Chondrocyte (in vitro differentiated cells): Measurements from ENCODE around the gene RBMS1. TPM values are rescaled to one million over a fixed set of nuclear protein-coding genes. Genes with fewer than 3 reads are reported as not detected.
A peak's percentile ranks its signal among the peaks of the same experiment; 100 is the strongest.

Experiments used
- DNase-seq: peaks from one replicate; pipeline ENCODE4 v3.0.0; 2021; ENCODE audit warnings: mixed read lengths, low spot score
- H3K27ac Mint-ChIP-seq: one replicate; pipeline ENCODE4 v1.8.0; 2021; ENCODE audit warnings: mild to moderate bottlenecking, moderate library complexity, mixed read lengths; ENCODE audit not compliant: unreplicated experiment
- H3K27me3 Mint-ChIP-seq: 2 replicates; pipeline ENCODE4 v1.8.0; 2021; ENCODE audit warnings: low read depth, mixed read lengths
- H3K36me3 Mint-ChIP-seq: 2 replicates; pipeline ENCODE4 v1.8.0; 2021; ENCODE audit warnings: low read depth, mixed read lengths
- H3K4me1 Mint-ChIP-seq: 2 replicates; pipeline ENCODE4 v1.8.0; 2021; ENCODE audit warnings: low read depth, mild to moderate bottlenecking, mixed read lengths
- H3K4me3 Mint-ChIP-seq: one replicate; pipeline ENCODE4 v1.8.0; 2021; ENCODE audit warnings: mild to moderate bottlenecking, moderate library complexity, mixed read lengths; ENCODE audit not compliant: unreplicated experiment
- H3K9me3 Mint-ChIP-seq: 2 replicates; pipeline ENCODE4 v1.8.0; 2021; ENCODE audit warnings: low read depth, mixed read lengths
- CTCF ChIP-seq: fragments of 200-600 bp; sonication (generic); IDR thresholded peaks from 2 replicates; pipeline ENCODE4 v1.5.0; 2021; ENCODE audit warnings: antibody characterized with exemption, mild to moderate bottlenecking, moderate library complexity
- total RNA-seq: library from RNA; stranded (reverse); gene quantifications from 3 replicates; pipeline ENCODE4 v1.2.1, GENCODE V29; 2021

The RBMS1 gene
- total RNA-seq, 1 donor from 2014 or later, result 133 TPM

- peak overlapping the region; percentile 77 for H3K27ac Mint-ChIP-seq
- no peak for TF ChIP-seq CTCF
- no peak overlapping the region for H3K4me3 Mint-ChIP-seq
- H3K9me3 Mint-ChIP-seq, result peaks cover 3% of the 10 kb centered on the region
- DNase-seq, result no peak
- peaks cover 64% of the 10 kb centered on the region for H3K4me1 Mint-ChIP-seq
- H3K27me3 Mint-ChIP-seq, result no peaks in the 10 kb centered on the region
- H3K36me3 Mint-ChIP-seq, result peaks cover 3% of the 10 kb centered on the region
Observed at GRCh38 chr2:160245614-160246155, 247.9 kb downstream of the RBMS1 start.

- no peak for DNase-seq
- Mint-ChIP-seq H3K9me3 (peaks cover 3% of the 10 kb centered on the region), H3K36me3 (peaks cover 3% of the 10 kb centered on the region), H3K4me3 (no peak overlapping the region), H3K27me3 (no peaks in the 10 kb centered on the region), H3K4me1 (peaks cover 82% of the 10 kb centered on the region), H3K27ac (peak overlapping the region; percentile 89)
- TF ChIP-seq CTCF, result no peak
Observed at GRCh38 chr2:160242893-160243564, 250.6 kb downstream of the RBMS1 start.

DNA sequence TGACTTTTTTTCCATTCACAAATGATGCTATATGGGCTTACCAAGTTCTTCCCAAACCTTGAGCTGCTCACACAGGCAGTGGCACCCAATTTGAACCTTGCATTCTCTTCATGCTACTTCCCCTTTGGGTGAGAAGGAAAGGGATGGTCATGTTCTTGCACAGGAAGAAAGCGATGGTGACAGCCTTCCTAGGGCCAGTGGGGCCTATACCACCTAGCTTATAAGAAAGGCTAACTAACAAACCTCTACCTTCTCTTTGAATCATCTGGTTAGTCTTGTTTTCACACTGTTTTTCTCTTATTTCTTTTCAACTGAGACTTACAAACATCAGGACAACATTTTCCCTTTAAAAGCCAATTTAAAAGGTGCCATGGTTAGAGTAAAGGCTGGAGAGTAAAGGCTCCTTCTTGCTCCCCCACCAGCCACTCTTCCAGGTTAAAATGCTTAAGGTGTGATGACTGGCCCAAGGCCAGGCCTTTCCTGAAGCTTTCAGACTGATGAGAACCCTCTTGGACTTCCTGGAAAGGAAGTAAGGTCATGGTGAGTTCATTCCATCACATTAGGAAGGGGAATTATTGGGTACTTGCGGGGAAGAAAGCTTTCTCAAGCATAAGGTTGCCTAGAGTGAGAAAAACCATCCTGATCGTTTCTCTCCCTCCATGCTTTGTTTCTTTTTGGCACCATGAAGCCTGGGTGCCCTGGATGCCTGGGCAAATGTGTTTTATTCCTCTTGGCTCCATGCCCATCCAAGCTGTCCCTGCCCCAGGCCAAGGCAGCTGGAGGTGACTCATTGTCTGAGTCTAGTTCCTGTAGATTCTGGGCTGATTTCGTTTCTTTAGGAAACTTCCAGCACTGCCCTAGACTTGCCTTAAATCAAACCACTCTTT, 252.1 kb downstream of the RBMS1 start:
- DNase-seq, result no peak
- peak overlapping the region; percentile 89 for H3K27ac Mint-ChIP-seq
- H3K4me3 Mint-ChIP-seq, result no peak overlapping the region
- peaks cover 78% of the 10 kb centered on the region for H3K4me1 Mint-ChIP-seq
- no peak for TF ChIP-seq CTCF
- H3K9me3 Mint-ChIP-seq, result peaks cover 3% of the 10 kb centered on the region
- no peaks in the 10 kb centered on the region for H3K27me3 Mint-ChIP-seq
- H3K36me3 Mint-ChIP-seq, result peaks cover 3% of the 10 kb centered on the region

DNA sequence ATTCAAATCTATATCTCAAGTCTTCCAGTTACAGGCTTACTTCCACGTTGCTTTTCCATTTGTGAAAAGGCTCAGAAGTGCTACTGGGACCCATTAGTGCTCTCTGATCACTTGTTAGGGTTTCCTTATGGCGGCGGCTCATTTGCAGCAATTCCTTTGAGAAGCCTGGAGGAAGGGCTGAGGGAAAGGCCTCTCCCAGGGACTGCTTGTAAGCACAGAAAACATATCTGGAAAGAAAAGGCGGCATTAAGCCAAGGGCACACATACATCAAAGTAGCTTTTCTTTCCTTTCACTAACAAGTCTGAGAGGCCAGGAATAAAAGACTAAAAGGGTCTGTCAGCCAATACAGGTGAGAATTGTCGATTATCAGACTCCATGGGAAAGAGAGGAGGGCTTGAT, 254.2 kb downstream of the RBMS1 start:
- TF ChIP-seq CTCF, result no peak

DNA sequence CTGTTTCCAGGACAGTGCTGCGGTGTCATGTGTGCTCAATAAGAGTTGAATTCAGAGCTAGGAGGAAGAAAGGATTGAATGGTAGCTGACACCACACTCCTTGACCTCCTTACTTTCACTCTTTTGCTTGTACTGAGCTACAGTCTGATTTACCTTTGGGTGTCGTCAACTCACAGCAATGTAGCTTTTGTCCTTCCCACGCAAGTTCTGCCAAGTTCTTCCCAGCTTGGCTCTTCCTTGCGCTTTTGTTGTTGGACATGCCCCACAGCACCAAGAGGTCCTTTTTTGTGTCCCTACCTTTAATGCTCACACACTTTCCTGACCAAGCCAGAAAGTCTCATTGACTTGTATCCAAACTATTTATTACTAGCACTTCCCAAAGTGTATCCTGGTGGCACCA, 255.2 kb downstream of the RBMS1 start:
- Mint-ChIP-seq H3K4me1 (peaks cover 75% of the 10 kb centered on the region), H3K36me3 (peaks cover 2% of the 10 kb centered on the region), H3K27ac (no peak overlapping the region), H3K27me3 (no peaks in the 10 kb centered on the region), H3K4me3 (no peak overlapping the region), H3K9me3 (peaks cover 3% of the 10 kb centered on the region)
- DNase-seq, result no peak
- no peak for TF ChIP-seq CTCF

More for the DNA sequence above, 254.2 kb downstream of the RBMS1 start:
- Mint-ChIP-seq H3K27me3 (no peaks in the 10 kb centered on the region), H3K27ac (peak overlapping the region; percentile 49), H3K9me3 (peaks cover 3% of the 10 kb centered on the region), H3K36me3 (peaks cover 2% of the 10 kb centered on the region), H3K4me1 (peaks cover 69% of the 10 kb centered on the region), H3K4me3 (no peak overlapping the region)
- no peak for DNase-seq
